H1 (cell line): Measurements from ENCODE around the gene MYPN. TPM values are rescaled to one million over a fixed set of nuclear protein-coding genes. Genes with fewer than 3 reads are reported as not detected.

Experiments
- CBX8 ChIP-seq: fragments of 300-800, 300-1000 bp; sonication (generic); IDR thresholded peaks from 2 replicates; pipeline ENCODE4 v1.7.1; 2016; ENCODE audit warnings: low read depth, low read length, borderline replicate concordance
- HDAC2 ChIP-seq, 2 experiments: fragments of 300-600 bp in 1 of 2; sonication (generic) in 1 of 2; IDR thresholded peaks; 2 replicates each; pipeline ENCODE4 v1.6.1; 2011 to 2012; ENCODE audit warnings: low read depth in 2 of 2, low read length in 2 of 2, mild to moderate bottlenecking in 2 of 2, moderate library complexity in 2 of 2, borderline replicate concordance in 1 of 2, inconsistent platforms in 1 of 2
- MAX ChIP-seq: IDR thresholded peaks from 2 replicates; pipeline ENCODE4 v1.6.1; 2012; ENCODE audit warnings: inconsistent platforms
- polyA plus RNA-seq, 7 experiments: library from polyadenylated mRNA; depleted of rRNA in 3 of 7; stranded (reverse) in 5 of 7; unstranded in 2 of 7; fragments of >200 nt in 5 of 7; fragments of 200-250 nt in 2 of 7; gene quantifications; 1 replicate in 5 of 7; 2 replicates in 1 of 7; 4 replicates in 1 of 7; pipeline versions ENCODE4 v1.2.1 to v1.2.3, GENCODE V29; 2011 to 2013; ENCODE audit warnings: missing spikeins in 2 of 7, mixed read lengths in 2 of 7
- total RNA-seq: library from RNA; stranded (reverse); fragmentation: NEBNext Ultra II Directional; extraction: Animal tissue kit (Norgen Biotek cat#: 25700); gene quantifications from 2 replicates; pipeline ENCODE4 v1.2.1, GENCODE V29; 2021

Gene MYPN
- total and polyA plus RNA-seq, 2 of the 8 experiments (the other 6 are each of a cell fraction or from before 2014, with no cell fraction given), result not detected

- no peak for TF ChIP-seq HDAC2 (IDR thresholded peaks at IDR 0.05; ENCODE audit: borderline replicate concordance in 1 of 2, low read depth in 2 of 2, low read length in 2 of 2)
- TF ChIP-seq MAX, result no peak
- no peak for TF ChIP-seq CBX8
These were observed 56.4 kb downstream of the MYPN start (continued) for GRCh38 chr10:68165643-68166042.
